HepG2 (cell line): ENCODE measurements around the gene SETD1A. TPM values are rescaled to one million over a fixed set of nuclear protein-coding genes. Genes with fewer than 3 reads are reported as not detected.

Experiments used
- BCL6 ChIP-seq: IDR thresholded peaks from 2 replicates; pipeline ENCODE4 v1.6.1; 2016; ENCODE audit warnings: missing genetic modification reagents, missing compliant biosample characterization
- DPF2 ChIP-seq: sonication (generic); formaldehyde crosslinking; IDR thresholded peaks from 2 replicates; pipeline ENCODE4 v1.4.0; 2020; ENCODE audit warnings: mild to moderate bottlenecking, low read depth, missing genetic modification reagents, borderline replicate concordance
- ISL2 ChIP-seq: sonication (generic); formaldehyde crosslinking; IDR thresholded peaks from 2 replicates; pipeline ENCODE4 v1.5.0; 2020; ENCODE audit warnings: missing genetic modification reagents
- ISX ChIP-seq: sonication (generic); formaldehyde crosslinking; conservative IDR thresholded peaks from 2 replicates; pipeline ENCODE4 v1.5.0; 2020; ENCODE audit warnings: missing genetic modification reagents
- NFE2 ChIP-seq: sonication (generic); formaldehyde crosslinking; IDR thresholded peaks from 2 replicates; pipeline ENCODE4 v1.4.0; 2020; ENCODE audit warnings: missing genetic modification reagents
- NRL ChIP-seq: sonication (generic); formaldehyde crosslinking; IDR thresholded peaks from 2 replicates; pipeline ENCODE4 v1.5.0; 2020; ENCODE audit warnings: missing genetic modification reagents, mild to moderate bottlenecking, moderate library complexity, borderline replicate concordance
- XBP1 ChIP-seq: sonication (generic); formaldehyde crosslinking; IDR thresholded peaks from 2 replicates; pipeline ENCODE4 v1.5.0; 2020; ENCODE audit warnings: missing genetic modification reagents
- XRCC5 ChIP-seq: fragments of 200-400 bp; formaldehyde crosslinking; optimal IDR thresholded peaks from 2 replicates; pipeline ENCODE3; 2017; ENCODE audit warnings: mild to moderate bottlenecking, low read length
- ZBTB21 ChIP-seq: sonication (generic); formaldehyde crosslinking; IDR thresholded peaks from 2 replicates; pipeline ENCODE4 v1.4.0; 2020; ENCODE audit warnings: missing genetic modification reagents
- ZBTB33 ChIP-seq: sonication (generic); formaldehyde crosslinking; IDR thresholded peaks from 2 replicates; pipeline ENCODE4 v1.4.0; 2020; ENCODE audit warnings: missing genetic modification reagents
- ZFYVE20 ChIP-seq: sonication (generic); formaldehyde crosslinking; IDR thresholded peaks from 2 replicates; pipeline ENCODE4 v1.8.0; 2023; ENCODE audit warnings: low read depth, mild to moderate bottlenecking, moderate library complexity, missing genetic modification reagents, borderline replicate concordance
- ZNF331 ChIP-seq: sonication (generic); formaldehyde crosslinking; IDR thresholded peaks from 2 replicates; pipeline ENCODE4 v1.4.0; 2020; ENCODE audit warnings: missing genetic modification reagents
- polyA plus RNA-seq, 8 experiments: library from polyadenylated mRNA; depleted of rRNA in 3 of 8; stranded (reverse) in 7 of 8; unstranded in 1 of 8; fragments of >200 nt; fragmentation: Illumina TruSeq in 4 of 8; extraction: Trizol in 4 of 8; gene quantifications; 2 replicates each; pipeline versions ENCODE4 v1.2.1 to v1.2.3, GENCODE V29; 2011 to 2016; ENCODE audit warnings: low read depth in 4 of 8, missing spikeins in 1 of 8, mixed read lengths in 1 of 8; ENCODE audit not compliant: insufficient read depth in 1 of 8
- total RNA-seq, 5 experiments: library from RNA; depleted of rRNA; stranded (reverse); fragments of >200 nt; fragmentation: Illumina TruSeq; extraction: Trizol; gene quantifications; 2 replicates each; pipeline ENCODE4 v1.2.3, GENCODE V29; 2016; ENCODE audit warnings: low read depth in 1 of 5
- TF ChIP-seq, protein P1 (sequence below): sonication (generic); formaldehyde crosslinking; IDR thresholded peaks from 2 replicates; pipeline ENCODE4 v1.4.0; 2020; ENCODE audit warnings: missing genetic modification reagents, borderline replicate concordance
- TF ChIP-seq, protein P2 (sequence below): sonication (generic); formaldehyde crosslinking; IDR thresholded peaks from 2 replicates; pipeline ENCODE4 v1.5.1; 2020; ENCODE audit warnings: mild to moderate bottlenecking, missing genetic modification reagents, moderate library complexity
- TF ChIP-seq, protein P3 (sequence below): sonication (generic); formaldehyde crosslinking; IDR thresholded peaks from 2 replicates; pipeline ENCODE4 v1.5.0; 2020; ENCODE audit warnings: mild to moderate bottlenecking, missing genetic modification reagents

The SETD1A gene
- total and polyA plus RNA-seq, 2 of the 13 experiments (the other 11 are each of a cell fraction or from before 2014, with no cell fraction given), result 3.8 to 5.6 TPM

GRCh38 chr16:30986129-30986991 is 28.8 kb downstream of the SETD1A start (continued):
- TF ChIP-seq ZBTB33 (CRISPR knock-in tag) (no peak), XRCC5 (no peak), XBP1 (CRISPR knock-in tag) (no peak), ISX (no peak), ZBTB21 (CRISPR knock-in tag) (no peak), NRL (peak; percentile 12; the same call in 1 of the 2 replicates), BCL6 (CRISPR knock-in tag) (no peak), ISL2 (no peak), DPF2 (no peak), ZFYVE20 (CRISPR knock-in tag) (no peak), ZNF331 (CRISPR knock-in tag) (no peak), NFE2 (CRISPR knock-in tag) (no peak)
- TF ChIP-seq, protein P1, sequence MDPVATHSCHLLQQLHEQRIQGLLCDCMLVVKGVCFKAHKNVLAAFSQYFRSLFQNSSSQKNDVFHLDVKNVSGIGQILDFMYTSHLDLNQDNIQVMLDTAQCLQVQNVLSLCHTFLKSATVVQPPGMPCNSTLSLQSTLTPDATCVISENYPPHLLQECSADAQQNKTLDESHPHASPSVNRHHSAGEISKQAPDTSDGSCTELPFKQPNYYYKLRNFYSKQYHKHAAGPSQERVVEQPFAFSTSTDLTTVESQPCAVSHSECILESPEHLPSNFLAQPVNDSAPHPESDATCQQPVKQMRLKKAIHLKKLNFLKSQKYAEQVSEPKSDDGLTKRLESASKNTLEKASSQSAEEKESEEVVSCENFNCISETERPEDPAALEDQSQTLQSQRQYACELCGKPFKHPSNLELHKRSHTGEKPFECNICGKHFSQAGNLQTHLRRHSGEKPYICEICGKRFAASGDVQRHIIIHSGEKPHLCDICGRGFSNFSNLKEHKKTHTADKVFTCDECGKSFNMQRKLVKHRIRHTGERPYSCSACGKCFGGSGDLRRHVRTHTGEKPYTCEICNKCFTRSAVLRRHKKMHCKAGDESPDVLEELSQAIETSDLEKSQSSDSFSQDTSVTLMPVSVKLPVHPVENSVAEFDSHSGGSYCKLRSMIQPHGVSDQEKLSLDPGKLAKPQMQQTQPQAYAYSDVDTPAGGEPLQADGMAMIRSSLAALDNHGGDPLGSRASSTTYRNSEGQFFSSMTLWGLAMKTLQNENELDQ (CRISPR knock-in tag), result no peak
- TF ChIP-seq, protein P2, sequence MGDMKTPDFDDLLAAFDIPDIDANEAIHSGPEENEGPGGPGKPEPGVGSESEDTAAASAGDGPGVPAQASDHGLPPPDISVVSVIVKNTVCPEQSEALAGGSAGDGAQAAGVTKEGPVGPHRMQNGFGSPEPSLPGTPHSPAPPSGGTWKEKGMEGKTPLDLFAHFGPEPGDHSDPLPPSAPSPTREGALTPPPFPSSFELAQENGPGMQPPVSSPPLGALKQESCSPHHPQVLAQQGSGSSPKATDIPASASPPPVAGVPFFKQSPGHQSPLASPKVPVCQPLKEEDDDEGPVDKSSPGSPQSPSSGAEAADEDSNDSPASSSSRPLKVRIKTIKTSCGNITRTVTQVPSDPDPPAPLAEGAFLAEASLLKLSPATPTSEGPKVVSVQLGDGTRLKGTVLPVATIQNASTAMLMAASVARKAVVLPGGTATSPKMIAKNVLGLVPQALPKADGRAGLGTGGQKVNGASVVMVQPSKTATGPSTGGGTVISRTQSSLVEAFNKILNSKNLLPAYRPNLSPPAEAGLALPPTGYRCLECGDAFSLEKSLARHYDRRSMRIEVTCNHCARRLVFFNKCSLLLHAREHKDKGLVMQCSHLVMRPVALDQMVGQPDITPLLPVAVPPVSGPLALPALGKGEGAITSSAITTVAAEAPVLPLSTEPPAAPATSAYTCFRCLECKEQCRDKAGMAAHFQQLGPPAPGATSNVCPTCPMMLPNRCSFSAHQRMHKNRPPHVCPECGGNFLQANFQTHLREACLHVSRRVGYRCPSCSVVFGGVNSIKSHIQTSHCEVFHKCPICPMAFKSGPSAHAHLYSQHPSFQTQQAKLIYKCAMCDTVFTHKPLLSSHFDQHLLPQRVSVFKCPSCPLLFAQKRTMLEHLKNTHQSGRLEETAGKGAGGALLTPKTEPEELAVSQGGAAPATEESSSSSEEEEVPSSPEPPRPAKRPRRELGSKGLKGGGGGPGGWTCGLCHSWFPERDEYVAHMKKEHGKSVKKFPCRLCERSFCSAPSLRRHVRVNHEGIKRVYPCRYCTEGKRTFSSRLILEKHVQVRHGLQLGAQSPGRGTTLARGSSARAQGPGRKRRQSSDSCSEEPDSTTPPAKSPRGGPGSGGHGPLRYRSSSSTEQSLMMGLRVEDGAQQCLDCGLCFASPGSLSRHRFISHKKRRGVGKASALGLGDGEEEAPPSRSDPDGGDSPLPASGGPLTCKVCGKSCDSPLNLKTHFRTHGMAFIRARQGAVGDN (CRISPR knock-in tag), result no peak
- TF ChIP-seq, protein P3, sequence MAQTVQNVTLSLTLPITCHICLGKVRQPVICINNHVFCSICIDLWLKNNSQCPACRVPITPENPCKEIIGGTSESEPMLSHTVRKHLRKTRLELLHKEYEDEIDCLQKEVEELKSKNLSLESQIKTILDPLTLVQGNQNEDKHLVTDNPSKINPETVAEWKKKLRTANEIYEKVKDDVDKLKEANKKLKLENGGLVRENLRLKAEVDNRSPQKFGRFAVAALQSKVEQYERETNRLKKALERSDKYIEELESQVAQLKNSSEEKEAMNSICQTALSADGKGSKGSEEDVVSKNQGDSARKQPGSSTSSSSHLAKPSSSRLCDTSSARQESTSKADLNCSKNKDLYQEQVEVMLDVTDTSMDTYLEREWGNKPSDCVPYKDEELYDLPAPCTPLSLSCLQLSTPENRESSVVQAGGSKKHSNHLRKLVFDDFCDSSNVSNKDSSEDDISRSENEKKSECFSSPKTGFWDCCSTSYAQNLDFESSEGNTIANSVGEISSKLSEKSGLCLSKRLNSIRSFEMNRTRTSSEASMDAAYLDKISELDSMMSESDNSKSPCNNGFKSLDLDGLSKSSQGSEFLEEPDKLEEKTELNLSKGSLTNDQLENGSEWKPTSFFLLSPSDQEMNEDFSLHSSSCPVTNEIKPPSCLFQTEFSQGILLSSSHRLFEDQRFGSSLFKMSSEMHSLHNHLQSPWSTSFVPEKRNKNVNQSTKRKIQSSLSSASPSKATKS (CRISPR knock-in tag), result no peak
